LNCaP clone FGC (cell line): ENCODE data around the gene MYBPC2.
A peak's percentile ranks its signal among the peaks of the same experiment; 100 is the strongest.

Experiments
- DNase-seq: peaks from one replicate; pipeline ENCODE4 v3.0.0-alpha.2; 2011; ENCODE audit warnings: low read depth
- H3K4me3 ChIP-seq: 2 replicates; pipeline ENCODE4 v1.5.1; 2011; ENCODE audit warnings: mild to moderate bottlenecking, low read depth, low read length, control low read depth
- TF ChIP-seq, protein P1 (sequence below): IDR thresholded peaks from 2 replicates; pipeline ENCODE4 v1.5.1; 2012; ENCODE audit warnings: mild to moderate bottlenecking; ENCODE audit not compliant: control insufficient read depth, insufficient read depth; ENCODE audit errors: extremely low read depth

The MYBPC2 gene

GRCh38 chr19:50476907-50477238 is 44.2 kb downstream of the MYBPC2 start:
- DNase-seq: no peak
- peak overlapping the region; percentile 80 for H3K4me3 ChIP-seq
- TF ChIP-seq, protein P1, sequence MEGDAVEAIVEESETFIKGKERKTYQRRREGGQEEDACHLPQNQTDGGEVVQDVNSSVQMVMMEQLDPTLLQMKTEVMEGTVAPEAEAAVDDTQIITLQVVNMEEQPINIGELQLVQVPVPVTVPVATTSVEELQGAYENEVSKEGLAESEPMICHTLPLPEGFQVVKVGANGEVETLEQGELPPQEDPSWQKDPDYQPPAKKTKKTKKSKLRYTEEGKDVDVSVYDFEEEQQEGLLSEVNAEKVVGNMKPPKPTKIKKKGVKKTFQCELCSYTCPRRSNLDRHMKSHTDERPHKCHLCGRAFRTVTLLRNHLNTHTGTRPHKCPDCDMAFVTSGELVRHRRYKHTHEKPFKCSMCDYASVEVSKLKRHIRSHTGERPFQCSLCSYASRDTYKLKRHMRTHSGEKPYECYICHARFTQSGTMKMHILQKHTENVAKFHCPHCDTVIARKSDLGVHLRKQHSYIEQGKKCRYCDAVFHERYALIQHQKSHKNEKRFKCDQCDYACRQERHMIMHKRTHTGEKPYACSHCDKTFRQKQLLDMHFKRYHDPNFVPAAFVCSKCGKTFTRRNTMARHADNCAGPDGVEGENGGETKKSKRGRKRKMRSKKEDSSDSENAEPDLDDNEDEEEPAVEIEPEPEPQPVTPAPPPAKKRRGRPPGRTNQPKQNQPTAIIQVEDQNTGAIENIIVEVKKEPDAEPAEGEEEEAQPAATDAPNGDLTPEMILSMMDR: no peak

DNA sequence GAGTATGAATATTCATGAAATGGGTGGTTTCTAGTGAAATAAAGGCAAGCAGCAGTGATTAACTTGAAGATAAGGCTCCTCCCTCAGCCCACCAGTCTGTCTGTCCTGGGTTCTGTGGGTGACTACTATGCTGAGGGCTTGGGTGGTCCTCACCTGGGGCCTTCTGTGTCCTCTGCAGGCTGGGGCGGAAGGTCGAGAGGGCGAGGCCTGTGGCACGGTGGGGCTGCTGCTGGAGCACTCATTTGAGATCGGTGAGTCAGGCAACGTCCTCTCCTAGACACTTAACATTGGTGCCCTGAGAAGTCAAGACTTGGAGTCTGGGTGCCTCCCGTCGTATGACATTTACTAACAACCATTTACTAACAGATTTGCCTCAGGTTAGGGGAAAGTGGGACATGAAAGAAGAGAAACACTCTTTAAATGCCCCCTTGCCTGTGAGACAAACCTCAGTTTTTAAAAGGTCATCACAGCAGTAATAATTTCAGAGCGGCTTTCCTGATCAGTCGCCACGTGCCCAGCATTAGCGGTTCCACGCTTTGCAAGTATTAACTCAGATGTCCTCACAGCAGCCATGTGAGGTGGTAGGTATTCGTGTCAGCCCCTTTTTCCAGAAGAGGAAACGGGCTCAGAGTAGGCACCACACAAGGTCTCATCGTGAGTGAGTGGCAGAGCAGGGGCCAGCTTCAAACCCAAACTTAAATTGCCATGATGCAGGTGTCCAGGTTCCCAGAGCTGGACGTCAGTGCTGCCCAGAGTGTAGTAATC is 45.2 kb downstream of the MYBPC2 start:
- DNase-seq: no peak
- peak overlapping the region; percentile 80 for H3K4me3 ChIP-seq
- TF ChIP-seq, protein P1: no peak

- no peak overlapping the region for H3K4me3 ChIP-seq
- no peak for DNase-seq
- TF ChIP-seq, protein P1: peak; percentile 31; the same call in 1 of the 2 replicates
Observed at GRCh38 chr19:50478901-50479715, 46.4 kb downstream of the MYBPC2 start.

- TF ChIP-seq, protein P1: no peak
- no peak overlapping the region for H3K4me3 ChIP-seq
- DNase-seq: no peak
Observed at GRCh38 chr19:50479761-50480251, 47.1 kb downstream of the MYBPC2 start.

DNA sequence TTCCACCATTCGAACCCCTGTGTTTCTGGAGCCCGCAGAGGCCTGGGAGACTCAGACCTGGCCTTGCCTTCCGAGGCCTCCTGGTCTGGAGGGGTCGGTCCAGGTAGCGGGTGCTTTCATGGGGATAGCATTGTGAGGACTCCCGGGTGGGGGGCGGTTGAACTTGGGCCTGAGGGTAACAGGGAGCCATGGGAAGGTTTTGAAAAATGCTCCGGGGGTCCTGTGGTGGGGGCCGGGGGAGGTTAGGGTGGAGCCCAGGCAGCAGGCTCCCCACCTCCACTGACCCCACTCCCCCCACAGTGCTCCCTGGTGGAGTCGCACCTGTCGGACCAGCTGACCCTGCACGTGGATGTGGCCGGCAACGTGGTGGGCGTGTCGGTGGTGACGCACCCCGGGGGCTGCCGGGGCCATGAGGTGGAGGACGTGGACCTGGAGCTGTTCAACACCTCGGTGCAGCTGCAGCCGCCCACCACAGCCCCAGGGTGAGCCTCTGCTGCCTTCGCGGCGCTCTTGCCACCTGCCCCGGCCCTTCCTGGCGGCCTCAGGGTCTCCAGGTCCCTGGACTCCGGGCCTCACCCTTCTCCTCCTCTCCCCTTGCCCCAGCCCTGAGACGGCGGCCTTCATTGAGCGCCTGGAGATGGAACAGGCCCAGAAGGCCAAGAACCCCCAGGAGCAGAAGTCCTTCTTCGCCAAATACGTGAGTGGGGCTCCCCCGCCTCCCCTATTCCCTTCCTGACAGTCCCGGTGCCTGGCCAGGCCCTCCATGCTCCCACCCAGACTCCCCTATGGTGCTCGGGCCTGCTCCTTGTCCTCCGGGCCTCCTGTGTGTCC is 47.8 kb downstream of the MYBPC2 start:
- TF ChIP-seq, protein P1: no peak
- H3K4me3 ChIP-seq: no peak overlapping the region
- no peak for DNase-seq

GRCh38 chr19:50481351-50482149 is 48.9 kb downstream of the MYBPC2 start:
- TF ChIP-seq, protein P1: no peak
- no peak for DNase-seq
- no peak overlapping the region for H3K4me3 ChIP-seq
